GM19043 (cell line): ENCODE data around the gene C6orf58.
"Not testable (repeated sequence)": the region's sequence is repeated elsewhere in the genome, so short reads cannot be mapped to it uniquely, and the experiment has no call there.

ENCODE experiments used
- ATAC-seq: cut with Tn5 transposase; IDR thresholded peaks from one replicate; pipeline ENCODE4 v1.9.1; 2021; ENCODE audit warnings: low read depth; ENCODE audit not compliant: unreplicated experiment

The C6orf58 gene

GRCh38 chr6:127589135-127589534 lies 12.2 kb downstream of the C6orf58 start:
- no peak for ATAC-seq

DNA sequence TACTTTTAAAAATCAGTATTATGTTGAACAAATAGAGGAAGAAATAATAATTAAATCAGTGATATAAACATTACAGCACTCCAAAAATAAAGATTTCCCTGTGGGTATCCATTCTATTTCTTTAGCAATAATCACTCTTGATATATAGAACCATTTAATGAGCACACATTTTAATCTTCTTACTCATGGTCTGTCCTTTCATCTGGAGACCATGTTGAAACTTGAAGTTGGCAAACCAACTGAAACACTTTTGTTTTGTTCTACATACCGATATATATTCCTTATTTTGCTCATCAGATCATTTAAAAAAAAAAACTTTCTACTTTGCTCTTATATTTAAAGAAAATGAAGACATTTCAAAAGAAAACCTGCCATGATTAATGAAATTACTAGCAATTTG lies 13.4 kb downstream of the C6orf58 start:
- ATAC-seq = no peak

DNA sequence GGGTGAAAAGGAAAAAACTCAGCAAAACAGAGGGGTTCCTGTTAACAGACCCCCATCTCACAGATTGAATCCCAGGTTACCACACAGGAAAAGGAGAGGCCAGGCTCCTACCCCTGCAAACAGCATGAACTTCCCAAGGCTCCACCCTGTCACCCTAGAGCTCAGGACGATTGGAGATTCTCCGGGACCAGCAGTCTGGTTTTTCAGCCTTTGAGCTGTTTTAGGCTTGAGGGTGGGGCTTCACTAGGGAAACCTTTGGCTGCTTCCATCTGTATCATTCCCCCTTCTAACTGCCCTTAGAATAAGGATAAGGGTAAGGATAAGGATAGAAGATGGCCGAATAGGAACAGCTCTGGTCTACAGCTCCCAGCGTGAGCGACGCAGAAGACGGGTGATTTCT lies 16.0 kb downstream of the C6orf58 start:
- ATAC-seq = no peak

GRCh38 chr6:127593456-127593855 lies 16.5 kb downstream of the C6orf58 start:
- not testable (repeated sequence) for ATAC-seq

- no peak for ATAC-seq
These were observed 29.2 kb downstream of the C6orf58 start for GRCh38 chr6:127606131-127606562.

DNA sequence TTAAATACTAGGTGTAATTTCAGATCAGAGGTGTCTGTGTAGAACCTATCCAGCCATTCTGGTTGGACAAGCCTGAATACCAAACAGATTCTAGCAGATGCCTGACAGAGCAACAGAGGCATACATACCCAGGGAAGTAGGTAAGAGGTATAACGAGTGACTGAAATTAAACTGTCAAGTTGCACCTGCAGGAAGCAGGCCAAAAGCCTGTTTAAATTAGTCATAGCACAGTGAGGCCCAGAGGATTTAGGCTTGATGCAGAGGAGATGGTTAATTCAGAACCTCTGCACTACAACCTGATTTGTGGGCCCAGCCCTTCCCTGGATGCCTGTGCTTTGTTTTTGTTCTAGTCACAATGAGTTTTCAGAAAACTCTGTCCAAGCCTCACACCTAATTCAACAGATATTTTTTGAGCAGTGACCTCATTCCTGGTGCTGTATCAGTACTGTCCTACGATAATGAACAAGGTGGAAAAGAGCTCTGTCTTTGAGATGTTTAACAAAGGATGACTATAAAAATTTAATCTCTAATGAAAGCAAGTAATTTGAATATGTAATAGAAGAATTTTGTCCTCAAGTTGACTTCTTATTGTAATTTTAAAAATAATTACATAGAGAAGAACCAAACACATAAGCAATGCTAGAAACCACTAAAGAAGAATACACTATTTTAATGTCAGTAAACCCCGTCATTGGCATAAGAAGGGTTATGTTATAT lies 31.7 kb downstream of the C6orf58 start:
- ATAC-seq = no peak

GRCh38 chr6:127618729-127619128 lies 41.8 kb downstream of the C6orf58 start:
- no peak for ATAC-seq

- no peak for ATAC-seq
These were observed 53.8 kb downstream of the C6orf58 start for GRCh38 chr6:127630800-127631199.

- no peak for ATAC-seq
These were observed 57.2 kb downstream of the C6orf58 start for GRCh38 chr6:127634178-127634577.

DNA sequence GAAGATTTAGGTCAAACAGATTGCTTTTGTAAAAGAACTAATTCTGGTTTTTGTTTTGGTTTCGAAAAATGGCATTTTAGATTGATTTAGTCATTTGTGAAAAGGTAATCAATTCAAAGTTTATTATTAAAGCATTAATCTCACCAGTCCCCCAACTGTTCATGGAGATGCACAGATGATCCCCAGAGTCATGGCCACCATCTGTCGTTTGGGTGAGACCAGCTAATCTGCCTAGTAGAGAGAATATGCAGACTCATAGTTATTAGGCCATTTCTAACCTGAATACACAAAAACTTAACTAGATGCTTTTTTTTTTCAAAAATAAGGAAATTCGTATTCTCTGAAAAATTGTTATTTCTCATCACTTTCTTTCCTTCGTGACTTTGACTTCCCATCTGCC lies 58.1 kb downstream of the C6orf58 start:
- no peak for ATAC-seq

GRCh38 chr6:127637830-127638409 lies 60.9 kb downstream of the C6orf58 start:
- no peak for ATAC-seq
